Liver (tissue), 9 donors: ENCODE measurements around the gene IL18BP. TPM values are rescaled to one million over a fixed set of nuclear protein-coding genes. Genes with fewer than 3 reads are reported as not detected.

Source experiments
- DNase-seq: peaks from one replicate; pipeline ENCODE4 v3.0.0-alpha.2; 2017; ENCODE audit warnings: low spot score
- H3K27ac ChIP-seq, 2 donors: one replicate each; pipeline ENCODE4 v1.7.0; 2013; ENCODE audit warnings: inconsistent platforms in 2 of 2, low read length in 2 of 2, control low read depth in 1 of 2, low read depth in 1 of 2, mild to moderate bottlenecking in 1 of 2
- H3K27me3 ChIP-seq, 4 donors: one replicate each; pipeline versions ENCODE4 v1.6.1 to v1.7.0; 2013; ENCODE audit warnings: low read length in 3 of 4, inconsistent platforms in 1 of 4, mild to moderate bottlenecking in 1 of 4, moderate library complexity in 1 of 4; ENCODE audit not compliant: control insufficient read depth in 4 of 4, insufficient read depth in 4 of 4
- H3K36me3 ChIP-seq, 4 donors: one replicate each; pipeline versions ENCODE4 v1.6.1 to v1.7.0; 2013; ENCODE audit warnings: low read length in 3 of 4, mild to moderate bottlenecking in 3 of 4, low read depth in 1 of 4, moderate library complexity in 1 of 4; ENCODE audit not compliant: control insufficient read depth in 4 of 4, insufficient read depth in 3 of 4
- H3K4me1 ChIP-seq, 4 donors: one replicate each; pipeline versions ENCODE4 v1.6.1 to v1.7.0; 2013; ENCODE audit warnings: low read length in 3 of 4, mild to moderate bottlenecking in 3 of 4, moderate library complexity in 1 of 4; ENCODE audit not compliant: control insufficient read depth in 4 of 4, insufficient read depth in 4 of 4
- H3K4me3 ChIP-seq, 3 donors: one replicate each; pipeline versions ENCODE4 v1.6.1 to v1.7.0; 2013; ENCODE audit warnings: low read length in 3 of 3, control low read depth in 1 of 3, low read depth in 1 of 3, mild to moderate bottlenecking in 1 of 3
- H3K9ac ChIP-seq, 2 donors: one replicate each; pipeline ENCODE4 v1.7.0; 2013; ENCODE audit warnings: low read length in 2 of 2, mild to moderate bottlenecking in 2 of 2, moderate library complexity in 2 of 2, control low read depth in 1 of 2, low read depth in 1 of 2
- H3K9me3 ChIP-seq, 4 donors: one replicate each; pipeline versions ENCODE4 v1.6.1 to v1.7.0; 2013; ENCODE audit warnings: low read length in 3 of 4; ENCODE audit not compliant: control insufficient read depth in 4 of 4
- EGR1 ChIP-seq, 2 donors: IDR thresholded peaks; 2 replicates each; pipeline ENCODE4 v1.6.1; 2016 to 2018; ENCODE audit warnings: antibody characterized with exemption in 2 of 2, low read depth in 2 of 2
- FOXA1 ChIP-seq: IDR thresholded peaks from 2 replicates; pipeline ENCODE4 v1.6.1; 2016; ENCODE audit warnings: antibody characterized with exemption
- FOXA2 ChIP-seq: IDR thresholded peaks from 2 replicates; pipeline ENCODE4 v1.6.1; 2016; ENCODE audit warnings: antibody characterized with exemption
- GABPA ChIP-seq, 2 donors: IDR thresholded peaks in 1 of 2; conservative IDR thresholded peaks in 1 of 2; 2 replicates each; pipeline ENCODE4 v1.6.1; 2016; ENCODE audit warnings: antibody characterized with exemption in 2 of 2, mild to moderate bottlenecking in 1 of 2, moderate library complexity in 1 of 2
- HNF4A ChIP-seq, 2 donors: conservative IDR thresholded peaks; 2 replicates each; pipeline ENCODE4 v1.6.1; 2016; ENCODE audit warnings: antibody characterized with exemption in 2 of 2, mild to moderate bottlenecking in 2 of 2
- HNF4G ChIP-seq: IDR thresholded peaks from 2 replicates; pipeline ENCODE4 v1.6.1; 2016; ENCODE audit warnings: antibody characterized with exemption
- NR2F2 ChIP-seq: IDR thresholded peaks from 2 replicates; pipeline ENCODE4 v1.6.1; 2016; ENCODE audit warnings: antibody characterized with exemption
- RAD21 ChIP-seq, 2 donors: IDR thresholded peaks; 2 replicates each; pipeline ENCODE4 v1.6.1; 2016; ENCODE audit warnings: antibody characterized with exemption in 2 of 2, mild to moderate bottlenecking in 2 of 2
- RXRA ChIP-seq, 2 donors: IDR thresholded peaks; 2 replicates each; pipeline ENCODE4 v1.6.1; 2017 to 2018; ENCODE audit warnings: antibody characterized with exemption in 2 of 2, mild to moderate bottlenecking in 1 of 2
- SP1 ChIP-seq: IDR thresholded peaks from 2 replicates; pipeline ENCODE4 v1.6.1; 2018; ENCODE audit warnings: antibody characterized with exemption, mild to moderate bottlenecking
- TAF1 ChIP-seq: conservative IDR thresholded peaks from 2 replicates; pipeline ENCODE4 v1.6.1; 2016; ENCODE audit warnings: antibody characterized with exemption, mild to moderate bottlenecking
- YY1 ChIP-seq: IDR thresholded peaks from 2 replicates; pipeline ENCODE4 v1.6.1; 2016; ENCODE audit warnings: antibody characterized with exemption, mild to moderate bottlenecking
- WGBS: extraction: QIAGEN DNeasy Blood & Tissue Kit; methylation state at CpG from one replicate; pipeline ENCODE4 v1.1.7; 2013; 5-methylcytosine and 5-hydroxymethylcytosine counted together
- polyA plus RNA-seq, 2 donors: library from polyadenylated mRNA; stranded (reverse) in 1 of 2; unstranded in 1 of 2; fragments of 200-250 nt in 1 of 2; fragments of >200 nt in 1 of 2; fragmentation: Nextera tagmentation in 1 of 2; extraction: Ambion mirVana in 1 of 2; gene quantifications; one replicate each; pipeline versions ENCODE4 v1.2.1 to v1.2.3, GENCODE V29; 2013 to 2015
- total RNA-seq, 2 donors: library from RNA; depleted of rRNA; stranded (reverse); fragments of >200 nt; gene quantifications; one replicate each; pipeline ENCODE4 v1.2.3, GENCODE V29; 2014
- TF ChIP-seq, protein P1 (sequence below): IDR thresholded peaks from 2 replicates; pipeline ENCODE4 v1.6.1; 2016; ENCODE audit warnings: antibody characterized with exemption, mild to moderate bottlenecking
- TF ChIP-seq, protein P2 (sequence below): IDR thresholded peaks from 2 replicates; pipeline ENCODE4 v1.6.1; 2016; ENCODE audit warnings: antibody characterized with exemption
- TF ChIP-seq, protein P3 (sequence below): fragments of 150-350 bp; IDR thresholded peaks from 2 replicates; pipeline ENCODE4 v1.5.1; 2017; ENCODE audit warnings: improper control_type of control experiment, low read depth, low read length; ENCODE audit not compliant: missing input control
- TF ChIP-seq, protein P4 (sequence below): IDR thresholded peaks from 2 replicates; pipeline ENCODE4 v1.6.1; 2016; ENCODE audit warnings: antibody characterized with exemption
- donor health status: healthy.
- donor health status: healthy.
- donor health status: healthy.
- donor health status: healthy.
- donor health status: healthy.

The IL18BP gene
- total and polyA plus RNA-seq, 4 donors: 2.4 to 6.3 (median 4.3) TPM

DNA sequence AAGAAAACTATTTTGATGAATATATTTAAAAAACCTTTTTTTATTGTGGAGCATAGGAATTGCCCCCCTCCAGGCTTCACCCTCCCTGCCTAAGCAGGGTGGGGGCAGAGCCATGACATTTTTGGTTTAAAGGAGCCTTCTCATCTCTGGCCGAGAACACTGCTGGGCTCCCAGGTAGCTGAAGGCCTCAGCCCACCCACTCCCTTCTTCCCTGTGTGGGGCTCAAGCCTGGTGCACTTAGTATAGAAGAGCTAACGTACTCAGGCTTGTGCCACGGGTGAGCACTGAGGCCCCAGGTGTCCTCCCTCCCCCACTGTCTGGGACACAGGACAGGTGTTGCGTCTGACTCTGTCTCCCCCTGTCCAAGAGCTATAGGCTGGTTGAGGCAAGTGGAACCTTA lies 2.2 kb upstream of the IL18BP start (continued):
- TF ChIP-seq, protein P1, sequence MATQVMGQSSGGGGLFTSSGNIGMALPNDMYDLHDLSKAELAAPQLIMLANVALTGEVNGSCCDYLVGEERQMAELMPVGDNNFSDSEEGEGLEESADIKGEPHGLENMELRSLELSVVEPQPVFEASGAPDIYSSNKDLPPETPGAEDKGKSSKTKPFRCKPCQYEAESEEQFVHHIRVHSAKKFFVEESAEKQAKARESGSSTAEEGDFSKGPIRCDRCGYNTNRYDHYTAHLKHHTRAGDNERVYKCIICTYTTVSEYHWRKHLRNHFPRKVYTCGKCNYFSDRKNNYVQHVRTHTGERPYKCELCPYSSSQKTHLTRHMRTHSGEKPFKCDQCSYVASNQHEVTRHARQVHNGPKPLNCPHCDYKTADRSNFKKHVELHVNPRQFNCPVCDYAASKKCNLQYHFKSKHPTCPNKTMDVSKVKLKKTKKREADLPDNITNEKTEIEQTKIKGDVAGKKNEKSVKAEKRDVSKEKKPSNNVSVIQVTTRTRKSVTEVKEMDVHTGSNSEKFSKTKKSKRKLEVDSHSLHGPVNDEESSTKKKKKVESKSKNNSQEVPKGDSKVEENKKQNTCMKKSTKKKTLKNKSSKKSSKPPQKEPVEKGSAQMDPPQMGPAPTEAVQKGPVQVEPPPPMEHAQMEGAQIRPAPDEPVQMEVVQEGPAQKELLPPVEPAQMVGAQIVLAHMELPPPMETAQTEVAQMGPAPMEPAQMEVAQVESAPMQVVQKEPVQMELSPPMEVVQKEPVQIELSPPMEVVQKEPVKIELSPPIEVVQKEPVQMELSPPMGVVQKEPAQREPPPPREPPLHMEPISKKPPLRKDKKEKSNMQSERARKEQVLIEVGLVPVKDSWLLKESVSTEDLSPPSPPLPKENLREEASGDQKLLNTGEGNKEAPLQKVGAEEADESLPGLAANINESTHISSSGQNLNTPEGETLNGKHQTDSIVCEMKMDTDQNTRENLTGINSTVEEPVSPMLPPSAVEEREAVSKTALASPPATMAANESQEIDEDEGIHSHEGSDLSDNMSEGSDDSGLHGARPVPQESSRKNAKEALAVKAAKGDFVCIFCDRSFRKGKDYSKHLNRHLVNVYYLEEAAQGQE: no peak
- TF ChIP-seq GABPA (IDR thresholded peaks at IDR 0.05 in 1 of 2, conservative IDR thresholded peaks at IDR 0.05 in 1 of 2) (no peak), TAF1 (no peak), SP1 (no peak), FOXA1 (no peak), EGR1 (IDR thresholded peaks at IDR 0.05; ENCODE audit: low read depth in 2 of 2) (no peak), RAD21 (IDR thresholded peaks at IDR 0.05) (no peak), RXRA (IDR thresholded peaks at IDR 0.05) (no peak)
- TF ChIP-seq, protein P2, sequence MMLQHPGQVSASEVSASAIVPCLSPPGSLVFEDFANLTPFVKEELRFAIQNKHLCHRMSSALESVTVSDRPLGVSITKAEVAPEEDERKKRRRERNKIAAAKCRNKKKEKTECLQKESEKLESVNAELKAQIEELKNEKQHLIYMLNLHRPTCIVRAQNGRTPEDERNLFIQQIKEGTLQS: no peak

GRCh38 chr11:71996946-71997345 lies 1.8 kb upstream of the IL18BP start:
- Histone ChIP-seq H3K27ac (no peak overlapping the region), H3K4me3 (no peak overlapping the region), H3K9ac (no peak overlapping the region), H3K36me3 (peaks cover 0 to 6% (median 3%) of the 10 kb centered on the region in 4 donors), H3K9me3 (no peaks in the 10 kb centered on the region), H3K4me1 (peaks cover 2 to 17% (median 10%) of the 10 kb centered on the region in 4 donors), H3K27me3 (no peaks in the 10 kb centered on the region)
- WGBS: 87% methylated on average over 8 of the region's 8 CpGs
- TF ChIP-seq HNF4A (conservative IDR thresholded peaks at IDR 0.05) (no peak), EGR1 (IDR thresholded peaks at IDR 0.05; ENCODE audit: low read depth in 2 of 2) (no peak), FOXA1 (no peak)
- TF ChIP-seq, protein P2: no peak
- TF ChIP-seq, protein P3, sequence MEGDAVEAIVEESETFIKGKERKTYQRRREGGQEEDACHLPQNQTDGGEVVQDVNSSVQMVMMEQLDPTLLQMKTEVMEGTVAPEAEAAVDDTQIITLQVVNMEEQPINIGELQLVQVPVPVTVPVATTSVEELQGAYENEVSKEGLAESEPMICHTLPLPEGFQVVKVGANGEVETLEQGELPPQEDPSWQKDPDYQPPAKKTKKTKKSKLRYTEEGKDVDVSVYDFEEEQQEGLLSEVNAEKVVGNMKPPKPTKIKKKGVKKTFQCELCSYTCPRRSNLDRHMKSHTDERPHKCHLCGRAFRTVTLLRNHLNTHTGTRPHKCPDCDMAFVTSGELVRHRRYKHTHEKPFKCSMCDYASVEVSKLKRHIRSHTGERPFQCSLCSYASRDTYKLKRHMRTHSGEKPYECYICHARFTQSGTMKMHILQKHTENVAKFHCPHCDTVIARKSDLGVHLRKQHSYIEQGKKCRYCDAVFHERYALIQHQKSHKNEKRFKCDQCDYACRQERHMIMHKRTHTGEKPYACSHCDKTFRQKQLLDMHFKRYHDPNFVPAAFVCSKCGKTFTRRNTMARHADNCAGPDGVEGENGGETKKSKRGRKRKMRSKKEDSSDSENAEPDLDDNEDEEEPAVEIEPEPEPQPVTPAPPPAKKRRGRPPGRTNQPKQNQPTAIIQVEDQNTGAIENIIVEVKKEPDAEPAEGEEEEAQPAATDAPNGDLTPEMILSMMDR: no peak
- DNase-seq: no peak

DNA sequence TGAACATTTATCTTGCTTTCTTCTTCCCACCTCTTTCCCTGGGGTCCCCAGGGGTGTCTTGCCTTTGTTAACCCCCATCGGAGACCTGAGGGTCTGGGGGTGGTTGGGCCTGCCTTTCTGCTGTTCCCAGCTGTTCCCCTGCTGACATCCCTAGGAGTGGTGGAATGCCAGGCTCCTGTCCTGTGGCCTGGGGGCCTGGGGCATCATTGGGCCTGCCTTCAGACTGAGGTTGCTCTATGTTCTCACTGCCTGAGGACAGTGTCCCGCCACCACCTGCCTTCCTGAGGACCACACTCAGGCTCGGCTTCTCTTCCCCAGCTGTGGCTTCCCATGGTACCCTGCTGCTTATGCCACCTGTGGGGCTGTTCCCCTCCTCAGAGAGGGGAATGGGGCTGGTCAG lies 1.1 kb upstream of the IL18BP start:
- DNase-seq: no peak
- Histone ChIP-seq H3K27me3 (no peaks in the 10 kb centered on the region), H3K36me3 (peaks cover 0 to 13% (median 10%) of the 10 kb centered on the region in 4 donors), H3K27ac (no peak overlapping the region), H3K9ac (no peak overlapping the region), H3K4me3 (no peak overlapping the region), H3K9me3 (no peaks in the 10 kb centered on the region), H3K4me1 (peaks cover 2 to 17% (median 10%) of the 10 kb centered on the region in 4 donors)
- WGBS: 99% methylated on average over 3 of the region's 3 CpGs
- TF ChIP-seq HNF4A (conservative IDR thresholded peaks at IDR 0.05) (no peak), SP1 (no peak), GABPA (IDR thresholded peaks at IDR 0.05 in 1 of 2, conservative IDR thresholded peaks at IDR 0.05 in 1 of 2) (no peak), FOXA1 (no peak), TAF1 (no peak), RAD21 (IDR thresholded peaks at IDR 0.05) (no peak), NR2F2 (no peak), RXRA (IDR thresholded peaks at IDR 0.05) (no peak), FOXA2 (no peak), HNF4G (no peak), YY1 (no peak)
- TF ChIP-seq, protein P2: no peak
- TF ChIP-seq, protein P4, sequence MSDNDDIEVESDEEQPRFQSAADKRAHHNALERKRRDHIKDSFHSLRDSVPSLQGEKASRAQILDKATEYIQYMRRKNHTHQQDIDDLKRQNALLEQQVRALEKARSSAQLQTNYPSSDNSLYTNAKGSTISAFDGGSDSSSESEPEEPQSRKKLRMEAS: no peak
